Caco-2 (cell line): ENCODE measurements around the gene PPP2R3B. TPM values are rescaled to one million over a fixed set of nuclear protein-coding genes. Genes with fewer than 3 reads are reported as not detected.

Experiments
- BruUV-seq: library from RNA; stranded (reverse); fragments of 400-500 nt; replicated peaks from 2 replicates; lab custom pipeline; 2021; lab: Mats Ljungman, UMichigan
- CTCF ChIA-PET: fragments of 300-600 bp; sonication (Branson Sonifier 250); formaldehyde crosslinking; loops from one replicate; lab custom pipeline; 2022; ENCODE audit warnings: antibody characterized with exemption; lab: Charles Lee
- POLR2A ChIA-PET: fragments of 300-600 bp; sonication (Branson Sonifier 250); formaldehyde crosslinking; loops from one replicate; lab custom pipeline; 2022; ENCODE audit warnings: antibody characterized with exemption; lab: Charles Lee
- DNase-seq, 2 experiments: peaks; one replicate each; pipeline versions ENCODE4 v3.0.0 to v3.0.0-alpha.2; 2020 to 2022
- H3K27me3 ChIP-seq: replicated peaks from 2 replicates; pipeline ENCODE4 v1.6.0; 2011; ENCODE audit warnings: low read length; ENCODE audit not compliant: control insufficient read depth, insufficient read depth
- H3K36me3 ChIP-seq: 2 replicates; pipeline ENCODE4 v1.5.1; 2011; ENCODE audit warnings: low read length; ENCODE audit not compliant: control insufficient read depth, insufficient read depth
- H3K4me1 ChIP-seq: fragments of 250-450 bp; sonication (Bioruptor Pico); 2 replicates; pipeline ENCODE4 v1.5.1; 2020; ENCODE audit warnings: mild to moderate bottlenecking
- H3K4me3 ChIP-seq: 2 replicates; pipeline ENCODE4 v1.5.1; 2011; ENCODE audit warnings: low read depth, mild to moderate bottlenecking, control low read depth, low read length
- H3K9me3 ChIP-seq: fragments of 250-450 bp; sonication (Bioruptor Pico); 2 replicates; pipeline ENCODE4 v1.5.1; 2020; ENCODE audit warnings: mild to moderate bottlenecking, moderate library complexity
- H3K27ac Mint-ChIP-seq: one replicate; pipeline ENCODE4 v1.8.0; 2022; ENCODE audit warnings: mixed read lengths; ENCODE audit not compliant: unreplicated experiment
- H3K27me3 Mint-ChIP-seq: one replicate; pipeline ENCODE4 v1.8.0; 2022; ENCODE audit warnings: mixed read lengths; ENCODE audit not compliant: insufficient read depth, unreplicated experiment
- H3K36me3 Mint-ChIP-seq: one replicate; pipeline ENCODE4 v1.8.0; 2022; ENCODE audit warnings: mild to moderate bottlenecking, mixed read lengths; ENCODE audit not compliant: insufficient read depth, unreplicated experiment
- H3K4me1 Mint-ChIP-seq: one replicate; pipeline ENCODE4 v1.8.0; 2022; ENCODE audit warnings: low read depth, mixed read lengths; ENCODE audit not compliant: unreplicated experiment
- H3K4me3 Mint-ChIP-seq: one replicate; pipeline ENCODE4 v1.8.0; 2022; ENCODE audit warnings: mild to moderate bottlenecking, moderate library complexity, mixed read lengths; ENCODE audit not compliant: unreplicated experiment
- H3K9me3 Mint-ChIP-seq: one replicate; pipeline ENCODE4 v1.8.0; 2022; ENCODE audit warnings: mixed read lengths; ENCODE audit not compliant: unreplicated experiment
- intact Hi-C: fragments of 100-400 bp; cut with micrococcal nuclease; formaldehyde crosslinking; loops from one replicate; pipeline ENCODE4 v1.10.0; 2022; ENCODE audit not compliant: unreplicated experiment
- total RNA-seq: library from RNA; stranded (reverse); gene quantifications from 2 replicates; pipeline ENCODE4 v1.2.3, GENCODE V29; 2022
- TF ChIP-seq, protein P1 (sequence below), 2 experiments: fragments of 200-600 bp in 1 of 2; IDR thresholded peaks; 1 replicate in 1 of 2; 2 replicates in 1 of 2; pipeline versions ENCODE4 v1.5.1 to v1.8.0; 2011 to 2022; ENCODE audit warnings: antibody characterized with exemption in 1 of 2, control low read depth in 1 of 2, inconsistent platforms in 1 of 2, low read depth in 1 of 2, low read length in 1 of 2, mild to moderate bottlenecking in 1 of 2, moderate library complexity in 1 of 2; ENCODE audit not compliant: insufficient read depth in 1 of 2, severe bottlenecking in 1 of 2, unreplicated experiment in 1 of 2

Gene PPP2R3B
- total RNA-seq, 1 experiment from 2014 or later: 71.3 TPM

DNA sequence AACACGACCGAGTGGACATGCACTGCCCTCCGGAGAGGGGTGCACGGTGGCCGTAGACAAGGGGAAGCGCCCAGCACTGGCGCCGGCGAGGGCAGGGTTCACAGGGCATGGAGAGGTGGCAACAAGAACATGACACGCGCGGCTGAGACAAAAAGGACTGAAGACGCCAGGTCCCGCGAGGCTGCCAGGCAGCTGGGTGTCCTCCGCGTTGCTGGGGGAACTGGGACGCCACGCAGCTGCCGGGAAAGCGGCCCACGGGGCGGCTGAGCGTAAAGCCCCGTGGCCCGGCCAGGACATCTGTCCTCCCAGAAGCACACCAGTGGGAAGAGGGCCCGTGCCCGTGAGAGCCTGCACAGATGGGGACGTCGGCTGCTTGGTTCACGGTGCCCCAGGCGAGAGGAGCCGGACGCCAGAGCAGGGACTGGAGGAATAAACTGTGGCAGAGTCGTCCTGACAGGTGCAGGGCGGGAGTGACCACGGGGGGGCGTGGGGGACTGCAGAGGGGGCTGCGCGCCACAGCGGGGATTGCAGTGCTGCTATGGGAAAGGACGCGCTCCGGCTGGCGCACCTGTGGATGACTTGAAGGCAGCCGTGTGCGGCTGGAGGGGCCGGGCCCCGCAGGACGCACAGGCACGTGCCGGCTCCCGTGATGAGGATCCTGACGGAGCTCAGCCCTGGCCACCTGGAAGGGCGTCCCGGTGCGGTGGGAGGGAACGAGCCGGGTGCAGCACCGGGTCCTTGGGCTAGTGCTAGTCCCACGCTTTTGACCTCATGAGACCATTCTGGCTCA, 36.0 kb downstream of the PPP2R3B start:
- Mint-ChIP-seq H3K27me3 (no peaks in the 10 kb centered on the region), H3K36me3 (peaks cover 23% of the 10 kb centered on the region), H3K4me3 (no peak overlapping the region), H3K4me1 (no peaks in the 10 kb centered on the region), H3K9me3 (no peaks in the 10 kb centered on the region), H3K27ac (no peak overlapping the region)
- DNase-seq: no peak
- H3K9me3 ChIP-seq: no peaks in the 10 kb centered on the region
- no TSS peak for BruUV-seq
- TF ChIP-seq, protein P1, sequence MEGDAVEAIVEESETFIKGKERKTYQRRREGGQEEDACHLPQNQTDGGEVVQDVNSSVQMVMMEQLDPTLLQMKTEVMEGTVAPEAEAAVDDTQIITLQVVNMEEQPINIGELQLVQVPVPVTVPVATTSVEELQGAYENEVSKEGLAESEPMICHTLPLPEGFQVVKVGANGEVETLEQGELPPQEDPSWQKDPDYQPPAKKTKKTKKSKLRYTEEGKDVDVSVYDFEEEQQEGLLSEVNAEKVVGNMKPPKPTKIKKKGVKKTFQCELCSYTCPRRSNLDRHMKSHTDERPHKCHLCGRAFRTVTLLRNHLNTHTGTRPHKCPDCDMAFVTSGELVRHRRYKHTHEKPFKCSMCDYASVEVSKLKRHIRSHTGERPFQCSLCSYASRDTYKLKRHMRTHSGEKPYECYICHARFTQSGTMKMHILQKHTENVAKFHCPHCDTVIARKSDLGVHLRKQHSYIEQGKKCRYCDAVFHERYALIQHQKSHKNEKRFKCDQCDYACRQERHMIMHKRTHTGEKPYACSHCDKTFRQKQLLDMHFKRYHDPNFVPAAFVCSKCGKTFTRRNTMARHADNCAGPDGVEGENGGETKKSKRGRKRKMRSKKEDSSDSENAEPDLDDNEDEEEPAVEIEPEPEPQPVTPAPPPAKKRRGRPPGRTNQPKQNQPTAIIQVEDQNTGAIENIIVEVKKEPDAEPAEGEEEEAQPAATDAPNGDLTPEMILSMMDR (IDR thresholded peaks at IDR 0.05; ENCODE audit: insufficient read depth in 1 of 2, low read depth in 1 of 2, low read length in 1 of 2, severe bottlenecking in 1 of 2, unreplicated experiment in 1 of 2): no peak
- no peaks in the 10 kb centered on the region for H3K27me3 ChIP-seq
- no peak overlapping the region for H3K4me3 ChIP-seq
- CTCF ChIA-PET: no interaction called here
- no peaks in the 10 kb centered on the region for H3K4me1 ChIP-seq
- POLR2A ChIA-PET: no interaction called here
- no peaks in the 10 kb centered on the region for H3K36me3 ChIP-seq
- intact Hi-C loops: no loop called here

DNA sequence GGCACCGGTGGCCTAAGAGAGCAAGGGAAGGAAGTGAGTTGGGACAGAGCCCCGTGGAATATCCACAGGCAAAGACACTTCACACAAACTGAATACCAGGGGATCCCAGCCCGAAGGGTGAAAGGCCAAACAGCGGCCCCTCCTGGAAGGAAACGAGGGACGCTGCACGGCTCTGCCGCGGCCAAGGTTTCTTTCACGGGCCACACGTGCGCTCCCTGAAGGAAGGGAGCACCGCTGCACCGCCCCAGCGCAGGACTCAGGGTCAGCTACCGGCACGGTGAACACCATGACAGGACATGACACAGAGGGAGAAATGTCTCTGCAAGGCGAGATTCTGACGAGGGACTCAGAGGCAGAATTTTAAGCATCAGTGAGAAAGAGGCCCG, 36.6 kb downstream of the PPP2R3B start:
- DNase-seq: no peak
- BruUV-seq: no TSS peak
- H3K36me3 ChIP-seq: no peaks in the 10 kb centered on the region
- H3K36me3 Mint-ChIP-seq: peaks cover 20% of the 10 kb centered on the region
- CTCF ChIA-PET: no interaction called here
- no peaks in the 10 kb centered on the region for H3K4me1 ChIP-seq
- H3K4me1 Mint-ChIP-seq: no peaks in the 10 kb centered on the region
- no peaks in the 10 kb centered on the region for H3K27me3 ChIP-seq
- TF ChIP-seq, protein P1 (IDR thresholded peaks at IDR 0.05; ENCODE audit: insufficient read depth in 1 of 2, low read depth in 1 of 2, low read length in 1 of 2, severe bottlenecking in 1 of 2, unreplicated experiment in 1 of 2): no peak
- no peak overlapping the region for H3K4me3 Mint-ChIP-seq
- no peaks in the 10 kb centered on the region for H3K27me3 Mint-ChIP-seq
- H3K4me3 ChIP-seq: no peak overlapping the region
- intact Hi-C loops: no loop called here
- H3K27ac Mint-ChIP-seq: no peak overlapping the region
- POLR2A ChIA-PET: no interaction called here
- H3K9me3 Mint-ChIP-seq: no peaks in the 10 kb centered on the region
- H3K9me3 ChIP-seq: no peaks in the 10 kb centered on the region

DNA sequence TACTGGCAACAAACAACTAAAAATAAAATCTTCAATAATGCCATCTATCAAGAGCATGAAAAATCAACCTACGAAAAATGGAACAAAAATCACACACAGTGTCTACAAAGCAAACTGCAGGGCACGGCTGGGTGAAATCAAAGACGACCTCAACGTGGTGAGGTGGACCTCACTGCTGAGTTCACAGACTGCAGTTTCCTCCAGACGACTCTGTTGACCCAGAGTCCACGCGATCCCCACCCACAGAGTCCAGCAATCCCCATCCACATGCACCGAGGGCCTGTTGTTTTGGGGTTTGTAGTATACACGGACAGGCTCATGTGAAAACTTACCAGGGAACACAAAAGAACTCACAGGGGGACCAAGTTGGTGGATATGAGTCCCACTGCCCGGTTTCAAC, 37.0 kb downstream of the PPP2R3B start:
- H3K4me1 ChIP-seq: no peaks in the 10 kb centered on the region
- no peaks in the 10 kb centered on the region for H3K27me3 ChIP-seq
- POLR2A ChIA-PET: no interaction called here
- TF ChIP-seq, protein P1 (IDR thresholded peaks at IDR 0.05; ENCODE audit: insufficient read depth in 1 of 2, low read depth in 1 of 2, low read length in 1 of 2, severe bottlenecking in 1 of 2, unreplicated experiment in 1 of 2): no peak
- H3K4me3 Mint-ChIP-seq: no peak overlapping the region
- H3K27me3 Mint-ChIP-seq: no peaks in the 10 kb centered on the region
- peaks cover 22% of the 10 kb centered on the region for H3K36me3 Mint-ChIP-seq
- no peak for DNase-seq
- BruUV-seq: no TSS peak
- intact Hi-C loops: no loop called here
- CTCF ChIA-PET: no interaction called here
- H3K4me1 Mint-ChIP-seq: no peaks in the 10 kb centered on the region
- H3K9me3 ChIP-seq: no peaks in the 10 kb centered on the region
- no peak overlapping the region for H3K4me3 ChIP-seq
- H3K36me3 ChIP-seq: no peaks in the 10 kb centered on the region
- H3K9me3 Mint-ChIP-seq: no peaks in the 10 kb centered on the region
- no peak overlapping the region for H3K27ac Mint-ChIP-seq
